NCI-H2107 (cell line): ENCODE results near the gene WDR86.

Experiments used
- DNase-seq: peaks from one replicate; lab custom pipeline; 2025; lab: John Stamatoyannopoulos, UW

WDR86 gene

DNA sequence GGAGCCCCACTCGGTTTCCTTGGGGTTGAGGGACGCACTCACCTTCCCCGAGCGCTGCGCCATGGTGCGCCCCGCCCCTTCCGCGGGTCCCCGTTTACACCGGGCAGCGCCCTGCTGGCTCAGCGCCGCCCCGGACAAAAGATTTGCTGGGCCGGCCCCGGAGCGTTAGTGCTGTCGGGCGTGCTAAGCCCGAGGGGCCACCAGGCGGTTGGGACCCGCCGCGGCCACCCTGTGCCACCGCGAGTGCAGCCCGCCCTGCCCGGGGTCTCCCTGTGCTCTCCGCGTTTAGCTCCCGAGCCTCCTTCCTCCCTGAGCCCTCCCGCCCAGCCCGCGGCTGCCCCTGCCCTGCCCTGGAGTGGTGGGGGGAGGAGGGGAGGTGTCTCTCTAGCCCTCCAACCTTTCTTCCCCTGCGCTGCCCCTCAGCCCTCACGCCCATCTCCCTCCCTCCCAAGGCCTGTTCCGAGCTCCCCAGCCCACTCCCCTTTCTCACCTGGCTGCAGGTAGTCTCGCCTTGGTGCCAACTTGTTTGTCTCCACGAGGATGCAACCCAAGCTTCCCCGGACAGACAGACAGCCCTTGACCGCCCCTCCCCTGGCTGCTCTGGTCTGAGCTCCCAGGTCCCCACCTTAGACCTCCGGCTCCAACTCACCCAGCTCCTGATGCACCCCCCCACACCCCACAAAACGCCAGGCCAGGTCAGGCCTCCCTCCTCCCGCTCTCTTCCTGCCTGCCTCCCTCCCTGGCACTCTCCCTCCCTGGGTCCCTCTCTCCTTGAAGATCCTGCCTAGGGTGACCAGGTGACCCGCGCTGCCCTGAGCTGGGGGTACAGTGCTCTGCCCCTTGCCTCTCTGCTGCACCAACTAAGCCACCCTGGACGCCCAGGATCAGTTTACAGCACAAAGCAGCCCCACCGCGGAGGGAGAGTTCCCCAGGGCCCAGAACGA is 30.3 kb upstream of the WDR86 start, which contains the start of gene CRYGN:
Gene CRYGN (minus strand): TSS at position 287 of the 944 bp plus-strand sequence. CDS start 224 bp downstream, at position 63.
- DNase-seq = no peak

DNA sequence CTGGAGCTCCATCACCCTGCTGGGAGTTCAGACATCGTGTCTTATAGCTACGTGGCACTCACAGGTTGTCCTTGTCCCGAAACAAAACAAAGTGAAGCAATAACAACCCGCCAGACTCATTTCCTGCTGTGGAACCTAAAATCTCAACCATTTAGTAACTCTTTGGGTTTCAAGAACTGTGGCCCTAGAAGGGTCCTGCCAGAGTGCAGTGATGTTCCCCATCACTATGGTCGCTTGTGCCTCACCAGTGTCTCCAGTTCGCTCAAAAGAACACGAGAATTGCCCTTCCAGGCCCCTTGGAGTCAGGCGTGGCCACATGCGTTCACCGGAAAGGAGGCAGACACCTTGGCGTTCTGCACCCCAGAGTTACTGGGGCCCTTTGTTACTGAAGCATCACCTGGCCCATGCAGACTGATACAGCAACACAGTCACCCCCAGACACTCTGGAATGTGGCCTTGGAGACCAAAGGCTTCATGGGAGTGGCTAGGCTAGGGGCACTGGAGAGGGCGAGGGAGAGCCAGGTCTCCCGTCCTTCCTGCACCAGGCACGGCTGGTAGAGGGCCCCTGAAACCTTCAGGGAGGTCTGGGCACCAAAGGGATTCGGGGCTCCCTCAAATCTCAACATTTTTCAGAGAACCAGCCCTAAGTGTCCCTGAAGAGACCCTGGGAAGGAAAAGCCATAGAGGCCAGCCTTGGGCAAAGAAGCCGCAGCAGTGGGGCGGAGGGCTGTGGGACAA is 29.2 kb upstream of the WDR86 start:
- DNase-seq = no peak

DNA sequence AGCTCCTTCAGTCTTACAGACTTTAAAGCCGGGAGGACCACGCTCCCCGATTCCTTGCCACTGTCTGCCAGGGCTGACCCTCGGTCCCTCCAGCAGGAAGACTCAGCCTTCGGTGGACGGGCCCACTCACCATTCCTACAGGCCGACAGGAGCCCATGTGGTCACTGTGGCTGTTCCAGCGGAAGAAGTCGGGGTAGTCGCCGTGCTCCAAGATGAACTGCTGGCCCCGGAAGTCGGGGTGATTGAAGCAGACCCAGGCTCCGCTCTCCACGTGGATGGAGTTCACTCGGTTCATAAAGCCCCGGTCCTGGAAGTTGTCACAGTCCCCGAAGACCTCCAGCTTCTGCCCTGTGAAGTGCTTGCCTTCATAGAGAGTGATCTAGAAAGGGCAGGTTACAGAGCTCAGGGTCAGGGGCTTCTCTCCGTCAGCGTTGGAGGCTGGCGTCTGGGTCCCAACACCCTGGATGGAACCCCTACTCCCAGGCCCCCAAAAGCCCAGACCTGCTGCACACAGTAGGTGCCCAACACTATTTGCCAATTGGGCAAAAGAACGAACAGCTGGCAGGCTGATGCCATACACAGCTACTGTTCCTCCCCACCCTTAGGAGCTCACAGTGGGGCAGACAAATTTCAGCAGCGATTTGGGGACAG is 28.2 kb upstream of the WDR86 start:
- no peak for DNase-seq

DNA sequence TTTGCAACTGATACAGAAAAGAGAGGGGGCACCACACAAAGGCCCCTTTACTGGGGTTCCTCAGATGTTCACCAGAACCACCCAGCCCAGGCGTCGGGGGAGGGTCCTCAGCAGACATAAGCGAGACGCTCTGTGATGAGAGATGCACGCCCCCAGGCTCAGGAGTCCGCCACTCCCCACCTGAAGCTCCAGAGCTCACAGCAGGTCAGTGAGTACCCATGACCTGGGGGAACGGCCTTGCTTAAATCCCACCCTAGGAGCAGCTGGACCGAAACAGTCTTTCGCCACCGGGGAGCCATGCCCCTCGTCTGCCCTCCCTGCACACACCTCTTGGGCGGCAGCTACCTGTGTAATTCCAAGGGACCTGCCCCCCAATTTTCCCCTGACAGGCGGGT is 27.3 kb upstream of the WDR86 start:
- no peak for DNase-seq

DNA sequence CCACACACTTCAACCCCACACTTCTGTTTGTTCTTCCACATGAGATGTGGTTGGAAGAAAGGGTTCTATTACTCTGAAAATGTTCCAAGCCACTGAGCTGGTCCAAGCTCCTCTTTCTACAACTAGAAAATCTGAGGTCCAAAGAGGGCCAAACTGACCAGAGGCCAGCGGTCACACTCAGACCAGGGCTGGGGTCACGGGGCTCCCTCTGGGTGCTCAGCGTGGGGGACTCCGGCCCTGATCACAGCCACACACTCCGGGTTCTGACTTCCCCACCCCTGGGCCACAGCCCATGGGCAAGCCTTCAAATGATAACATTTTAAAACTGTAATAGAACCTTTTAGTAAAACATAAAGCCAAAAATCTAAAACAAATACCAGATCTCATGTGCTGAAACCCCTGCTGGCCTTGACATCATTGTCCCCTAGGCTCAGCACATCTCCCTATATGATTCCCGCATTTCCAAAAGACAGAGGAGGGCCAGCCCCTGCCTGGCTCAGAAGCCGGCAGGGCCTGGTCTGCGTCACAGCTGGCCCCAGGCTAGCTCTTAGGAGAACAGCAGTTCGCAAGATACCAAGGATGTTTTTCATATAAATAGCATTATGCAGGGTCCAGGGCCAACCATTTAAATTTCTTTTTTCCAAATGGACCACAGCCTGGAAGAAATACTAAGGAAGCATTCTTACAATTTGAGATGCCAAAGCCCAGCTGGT is 26.8 kb upstream of the WDR86 start:
- no peak for DNase-seq

DNA sequence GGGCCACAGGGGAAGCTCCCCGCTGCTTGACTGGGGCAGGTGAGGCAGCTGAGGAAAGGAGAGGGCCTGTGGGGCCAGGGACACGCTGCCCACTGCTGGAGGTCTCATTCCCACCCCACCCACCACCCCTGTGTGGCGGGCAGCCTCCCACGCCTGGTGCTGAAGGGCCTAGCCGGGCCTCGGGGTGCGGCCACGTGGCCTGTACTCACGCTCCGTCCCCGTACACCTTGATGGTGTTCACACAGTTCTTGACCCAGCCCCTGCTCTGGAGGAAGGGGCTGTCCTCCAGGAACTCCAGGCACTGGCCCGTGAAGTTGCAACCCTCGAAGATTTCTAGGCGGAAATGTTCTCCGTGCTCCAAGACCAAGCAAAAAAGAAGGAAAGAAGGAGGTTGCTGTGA is 26.1 kb upstream of the WDR86 start:
- DNase-seq = no peak

DNA sequence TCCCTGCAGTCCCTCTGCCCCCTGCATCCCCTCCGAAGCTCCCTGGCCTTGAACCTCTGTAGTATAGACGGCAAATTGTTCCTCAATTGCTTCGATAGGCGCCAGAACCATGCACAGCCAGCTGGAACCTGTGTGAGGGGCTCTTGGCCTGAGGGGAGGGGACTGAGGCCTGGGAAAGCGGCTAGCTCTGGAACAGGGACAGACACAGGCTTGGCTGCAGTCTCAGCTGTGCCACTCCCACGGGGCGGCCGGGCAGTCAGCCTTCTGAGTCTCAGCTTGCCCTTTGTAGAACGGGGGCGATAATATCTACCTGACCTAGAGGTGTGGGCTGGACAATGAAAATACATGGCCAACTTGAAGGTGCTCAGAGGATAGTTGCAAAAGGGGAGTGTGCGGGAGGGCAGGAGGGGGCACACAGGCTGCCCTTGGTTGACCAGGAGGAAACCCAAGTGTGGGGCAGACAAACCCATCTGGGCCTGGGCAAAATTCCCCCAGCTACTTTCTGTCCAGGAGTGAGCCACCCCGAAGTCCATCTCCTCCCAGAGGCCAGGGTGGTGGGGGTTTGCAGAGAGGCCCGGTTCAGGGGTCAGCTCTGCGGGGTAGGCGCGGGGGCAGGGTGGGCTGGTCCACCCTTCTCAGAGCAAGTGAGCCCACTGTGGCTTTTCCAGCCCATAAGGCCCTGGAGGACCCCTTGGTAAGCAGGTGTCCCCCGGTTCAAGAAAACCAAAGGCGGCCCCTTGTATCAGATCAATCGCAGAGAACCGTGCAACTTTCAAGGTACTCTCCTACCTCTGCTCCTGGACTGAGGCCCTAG is 25.5 kb upstream of the WDR86 start:
- DNase-seq = no peak

DNA sequence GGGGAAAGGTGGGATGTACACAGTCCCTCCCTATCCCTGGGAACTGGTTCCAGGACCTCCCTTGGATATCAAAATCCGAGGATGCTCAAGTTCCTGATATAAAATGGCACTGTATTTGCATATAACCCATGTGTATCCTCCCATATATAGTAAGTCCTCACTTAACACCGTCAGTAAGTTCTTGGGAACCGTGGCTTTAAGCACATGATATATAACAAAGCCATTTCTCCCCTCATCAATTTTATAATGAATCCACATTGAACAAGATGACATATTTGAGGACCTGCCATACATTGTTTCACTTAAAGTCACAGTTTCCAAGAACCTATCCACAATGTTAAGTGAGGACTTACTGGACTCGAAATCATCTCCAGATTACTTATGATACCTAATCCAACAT is 24.7 kb upstream of the WDR86 start:
- no peak for DNase-seq

DNA sequence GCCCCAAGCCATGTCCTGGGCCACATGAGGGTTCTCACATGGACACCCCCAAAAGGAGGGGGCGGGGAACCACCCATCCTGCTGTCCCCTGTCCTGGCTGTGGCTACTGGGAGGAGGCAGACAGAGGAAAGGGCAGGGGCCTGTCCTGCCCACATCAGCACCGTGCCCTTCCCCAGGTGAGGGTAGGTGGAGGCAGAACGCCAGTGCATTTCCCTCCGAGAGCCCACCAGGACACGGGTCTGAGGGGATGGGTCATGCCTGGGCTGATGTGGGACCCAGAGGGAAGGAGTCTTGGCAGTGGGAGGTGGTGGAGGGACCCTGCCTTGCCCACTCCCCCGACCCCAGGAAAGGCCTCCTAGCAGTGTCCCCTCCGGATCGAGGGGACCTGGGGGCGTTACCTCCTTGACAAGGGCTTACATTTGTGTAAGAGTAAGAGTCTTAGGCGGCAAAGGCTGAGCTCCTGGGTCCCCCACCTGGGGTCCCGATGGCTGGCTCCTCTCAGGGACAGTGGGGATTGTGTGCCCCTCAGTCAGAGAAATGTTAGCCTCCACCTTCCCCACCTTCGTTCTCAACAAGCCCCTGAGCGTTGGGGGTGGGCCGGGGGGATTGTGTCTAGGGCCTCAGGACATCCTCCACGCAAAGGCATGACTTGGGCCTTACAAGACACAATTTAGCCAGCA is 24.0 kb upstream of the WDR86 start:
- DNase-seq = no peak

DNA sequence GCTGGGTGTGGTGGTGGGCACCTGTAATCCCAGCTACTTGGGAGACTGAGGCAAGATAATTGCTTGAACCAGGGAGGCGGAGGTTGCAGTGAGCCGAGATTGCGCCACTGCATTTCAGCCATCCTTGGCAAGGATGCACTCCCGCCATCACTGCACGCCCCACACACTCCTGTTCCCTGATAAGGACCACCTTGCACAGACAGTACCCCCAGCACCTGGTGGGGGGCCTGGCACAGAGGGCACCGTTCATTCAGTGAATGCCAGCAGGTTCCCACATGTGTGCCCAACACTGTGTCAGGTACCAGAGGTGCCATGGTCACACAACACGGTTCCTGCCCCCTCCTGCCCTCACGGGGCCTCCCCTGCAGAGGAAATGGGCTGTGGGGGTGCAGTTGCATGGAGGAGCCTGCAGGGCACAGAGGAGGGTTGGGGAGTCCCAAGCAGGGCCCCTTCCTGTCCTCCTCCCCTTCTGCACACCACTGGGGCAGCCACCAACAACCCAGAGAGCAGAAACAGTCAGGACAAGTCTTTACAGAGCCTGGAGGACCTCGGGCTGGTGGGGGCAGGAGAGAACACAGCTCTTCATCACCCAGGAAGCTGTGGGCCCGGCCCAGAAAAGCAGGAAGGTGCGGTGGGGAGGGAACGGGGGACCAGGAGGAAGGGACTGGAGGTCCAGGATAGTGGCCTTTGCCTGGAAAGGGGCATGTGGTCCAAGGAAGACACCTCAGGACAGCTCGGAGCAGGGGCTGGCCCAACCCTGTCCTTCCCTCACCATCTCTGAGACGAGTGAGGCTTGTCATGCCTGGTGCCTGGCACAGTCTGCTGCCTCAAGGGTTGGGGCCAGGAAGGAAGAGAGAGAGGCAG is 23.1 kb upstream of the WDR86 start:
- DNase-seq = no peak

DNA sequence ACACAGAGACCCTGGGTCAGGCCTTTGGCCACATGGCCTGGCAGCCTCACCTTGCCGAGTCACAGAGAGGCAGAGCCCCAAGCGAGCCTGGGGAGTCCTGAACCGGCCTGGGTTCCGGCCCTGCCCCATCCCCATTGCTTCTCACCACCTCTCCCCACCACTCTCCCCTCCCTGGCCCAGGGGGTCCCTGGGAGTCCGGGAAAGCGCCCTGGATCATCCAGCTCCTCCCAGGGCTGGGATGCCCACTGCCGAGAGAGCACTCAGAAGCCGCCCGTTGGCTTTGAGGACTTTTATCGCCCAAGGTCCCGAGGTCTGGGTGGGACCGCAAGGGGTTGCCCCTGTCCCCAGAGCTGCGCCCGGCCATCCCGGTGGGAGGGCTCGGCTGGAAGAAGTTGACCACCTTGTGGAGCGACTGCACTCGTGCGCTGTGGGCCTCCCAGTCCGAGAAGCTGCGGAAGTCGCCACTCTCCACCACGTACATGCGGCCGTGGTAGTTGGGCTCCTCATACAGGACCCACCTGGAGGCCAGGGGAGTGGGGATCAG is 22.0 kb upstream of the WDR86 start:
- no peak for DNase-seq

DNA sequence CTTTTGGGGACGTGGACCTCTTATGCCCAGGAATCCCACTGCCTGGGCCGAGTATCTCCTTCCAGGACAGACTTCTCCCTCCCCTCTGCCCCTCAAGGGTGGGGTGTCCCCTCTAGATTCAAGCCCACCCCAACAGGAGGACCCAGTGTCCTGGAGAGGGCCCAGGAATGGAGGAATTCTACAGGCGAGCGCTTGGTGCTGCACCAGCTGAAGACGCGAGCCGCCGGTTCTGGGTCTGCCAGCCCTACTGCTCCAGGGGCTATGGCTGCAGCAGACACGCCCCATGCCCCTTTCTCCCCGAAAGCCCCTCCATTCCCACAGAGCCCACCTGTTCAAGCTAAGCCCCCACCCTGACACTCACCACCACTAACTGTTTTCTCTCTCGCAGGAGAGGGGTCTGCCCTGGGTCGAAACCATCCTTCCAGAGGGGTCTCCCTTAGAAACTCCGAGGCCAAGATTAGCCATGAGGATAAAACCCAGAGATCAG is 21.5 kb upstream of the WDR86 start:
- DNase-seq = no peak

DNA sequence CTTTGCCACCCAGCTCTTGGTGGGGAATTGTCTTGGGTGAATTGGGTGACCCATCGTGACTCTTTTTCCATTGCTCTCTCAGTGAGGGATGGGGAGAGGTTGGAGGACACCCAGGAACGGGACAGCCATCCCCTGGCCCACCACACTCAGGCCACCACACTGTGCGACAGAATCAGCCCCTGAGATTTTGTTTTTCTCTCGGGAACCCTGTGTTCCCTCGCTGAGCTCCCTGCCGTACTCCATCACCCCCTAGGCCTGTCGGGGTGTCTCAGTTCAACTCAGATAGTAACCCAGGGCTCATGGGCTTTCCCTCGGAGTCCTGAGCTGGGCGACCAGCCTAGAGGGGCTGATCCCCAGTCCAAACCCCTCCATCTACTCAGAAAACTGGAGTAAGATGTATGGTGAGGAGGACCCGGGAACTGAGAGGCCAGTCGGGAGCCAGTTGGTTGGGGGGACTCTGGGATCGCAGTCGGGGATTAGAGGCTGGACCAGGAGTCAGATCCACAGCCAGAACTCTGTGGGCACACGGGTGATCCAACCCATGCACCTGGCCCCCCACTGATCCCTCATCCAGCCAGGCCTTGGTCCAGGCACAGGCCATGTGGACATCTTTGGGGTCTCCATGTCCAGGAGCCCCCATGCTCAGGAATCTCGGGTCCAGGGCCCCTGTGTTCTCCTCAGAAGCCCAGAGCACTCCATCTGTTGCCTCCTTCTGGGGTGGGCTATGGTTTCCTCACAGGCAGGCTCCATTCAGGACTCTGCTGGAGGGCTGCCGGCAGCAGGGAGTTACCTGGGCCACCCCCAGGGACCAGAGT is 20.8 kb upstream of the WDR86 start:
- no peak for DNase-seq

DNA sequence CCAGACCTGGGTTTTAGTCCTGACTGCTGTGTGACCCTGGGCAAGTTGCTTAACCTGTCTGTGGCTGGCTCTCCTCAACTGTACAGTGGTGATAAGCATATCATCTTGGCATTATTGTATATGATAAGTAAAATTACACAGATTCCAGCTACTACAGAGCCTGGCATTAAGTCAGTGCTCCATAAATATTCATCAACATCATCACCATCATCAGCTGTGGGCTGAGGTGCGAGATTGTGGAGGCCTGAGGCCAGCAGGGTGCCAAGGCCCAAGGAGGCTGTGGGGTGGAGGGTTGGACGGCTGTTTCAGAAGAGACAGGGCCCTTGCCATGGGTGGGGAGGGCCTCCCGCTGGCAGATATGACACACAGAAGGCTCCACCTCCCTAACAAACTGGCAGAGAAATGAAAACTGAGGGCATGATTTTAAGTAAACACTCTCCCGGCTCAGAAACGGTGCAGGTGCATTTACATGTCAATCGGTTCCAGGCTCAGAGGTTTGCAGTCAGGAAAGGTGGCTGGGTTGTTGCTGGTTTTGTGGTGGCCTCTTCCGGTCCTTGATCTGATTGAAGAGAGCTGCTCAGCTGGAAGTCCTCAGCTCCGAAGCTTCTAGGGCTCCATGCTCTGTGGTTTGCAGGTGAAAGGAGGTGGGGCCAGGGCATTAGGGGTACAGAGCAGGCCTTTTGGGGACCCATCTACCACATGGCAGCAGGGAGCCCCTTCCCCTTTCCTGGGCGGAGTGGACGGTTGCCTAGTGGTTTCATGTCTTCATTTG is 19.9 kb upstream of the WDR86 start:
- peak; percentile 79 for DNase-seq

DNA sequence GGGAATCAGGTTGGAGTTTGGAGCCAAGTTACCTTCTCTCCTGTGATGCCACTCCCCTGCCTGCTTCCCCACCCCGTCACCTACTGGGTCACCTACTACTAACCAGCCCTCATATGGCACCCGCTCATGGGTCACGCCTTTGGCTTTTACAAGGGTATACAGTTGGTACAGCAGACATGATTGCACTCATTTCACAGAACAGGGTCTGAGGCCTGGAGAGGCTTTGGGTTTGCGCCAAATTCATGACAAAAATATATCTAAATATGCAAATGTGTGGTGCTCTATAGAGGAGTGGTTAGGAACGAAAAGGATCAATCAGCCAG is 19.4 kb upstream of the WDR86 start:
- no peak for DNase-seq

DNA sequence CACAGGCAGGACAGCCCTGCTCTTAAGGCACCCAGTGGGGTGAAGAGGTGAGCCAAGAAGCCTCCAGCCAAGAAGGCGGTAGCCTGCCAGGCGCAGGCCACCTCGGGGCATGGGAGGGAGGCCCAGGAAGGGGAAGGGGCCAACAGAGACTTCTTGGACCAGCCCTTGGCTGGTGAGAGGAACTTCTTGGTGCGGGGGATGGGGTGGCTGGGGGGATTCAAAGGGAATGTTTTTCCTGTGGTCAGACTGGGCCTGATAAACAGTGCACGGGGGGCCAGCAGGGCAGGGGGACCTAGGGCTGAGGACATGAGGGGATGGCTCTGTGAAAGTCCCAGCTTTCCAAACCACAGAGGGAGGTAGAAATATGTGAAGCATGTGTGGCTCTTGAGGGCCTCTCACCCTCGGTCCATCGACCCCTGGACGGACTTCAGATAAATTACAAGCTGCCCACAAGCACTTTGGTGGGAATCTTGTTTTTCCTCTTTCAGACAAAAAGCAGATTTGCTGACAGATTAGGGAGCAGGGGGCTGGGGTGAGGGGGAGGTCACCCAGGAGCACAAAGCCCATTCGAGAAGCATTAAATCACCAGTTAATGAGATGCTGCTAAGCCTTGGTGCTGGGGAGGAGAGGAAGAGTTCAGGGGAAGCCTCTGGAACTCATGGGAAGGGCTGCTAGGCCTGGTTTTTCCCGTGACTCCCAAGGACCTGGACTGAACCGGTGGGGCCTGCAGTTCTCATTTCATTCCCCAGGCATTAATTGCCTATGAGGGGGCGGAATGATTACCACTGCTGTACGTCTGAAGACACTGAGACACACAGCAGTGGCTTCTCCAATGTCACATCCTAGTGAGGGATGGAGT is 18.8 kb upstream of the WDR86 start:
- DNase-seq = no peak
